Endothelial cell of umbilical vein (primary cell): ENCODE results near the gene NELFA. TPM values are rescaled to one million over a fixed set of nuclear protein-coding genes. Genes with fewer than 3 reads are reported as not detected.

Experiments used
- BruUV-seq: library from RNA; stranded (reverse); fragments of 400-500 nt; replicated peaks from 2 replicates; lab custom pipeline; 2021; lab: Mats Ljungman, UMichigan
- CTCF ChIA-PET: fragments of 300-600, 350-600 bp; sonication (Branson Sonifier 250); formaldehyde crosslinking; loops from one replicate; lab custom pipeline; 2021; ENCODE audit warnings: antibody characterized with exemption, inconsistent platforms; lab: Charles Lee
- POLR2A ChIA-PET: fragments of 300-600, 350-600 bp; sonication (Branson Sonifier 250); formaldehyde crosslinking; loops from one replicate; lab custom pipeline; 2021; ENCODE audit warnings: antibody characterized with exemption, inconsistent platforms; lab: Charles Lee
- DNase-seq: peaks from one replicate; pipeline ENCODE4 v3.0.0-alpha.2; 2011; ENCODE audit warnings: low read depth, low spot score
- FAIRE-seq: peaks from 2 replicates; lab custom pipeline; 2011; peaks lifted over from hg19 to GRCh38; lab: Jason Lieb, UNC
- H2AFZ ChIP-seq: 2 replicates; pipeline ENCODE4 v1.6.0; 2012; ENCODE audit warnings: low read depth, low read length, control low read depth, inconsistent platforms
- H3K27ac ChIP-seq: 2 replicates; pipeline ENCODE4 v1.5.1; 2011; ENCODE audit warnings: low read depth, mild to moderate bottlenecking, control low read depth, low read length, moderate library complexity; ENCODE audit not compliant: insufficient read depth
- H3K27me3 ChIP-seq, 2 experiments: 2 replicates each; pipeline versions ENCODE4 v1.6.0 to v1.6.1; 2011; ENCODE audit warnings: low read length in 2 of 2, mixed read lengths in 1 of 2; ENCODE audit not compliant: control insufficient read depth in 2 of 2, insufficient read depth in 2 of 2
- H3K36me3 ChIP-seq, 2 experiments: 2 replicates in 1 of 2; 3 replicates in 1 of 2; pipeline ENCODE4 v1.5.1; 2011; ENCODE audit warnings: low read length in 2 of 2, mild to moderate bottlenecking in 1 of 2, moderate library complexity in 1 of 2; ENCODE audit not compliant: control insufficient read depth in 2 of 2, insufficient read depth in 2 of 2; ENCODE audit errors: extremely low read depth in 1 of 2
- H3K4me1 ChIP-seq: 3 replicates; pipeline ENCODE4 v1.5.1; 2011; ENCODE audit warnings: mild to moderate bottlenecking, low read length; ENCODE audit not compliant: control insufficient read depth, insufficient read depth; ENCODE audit errors: extremely low read depth
- H3K4me2 ChIP-seq: 2 replicates; pipeline ENCODE4 v1.6.1; 2011; ENCODE audit warnings: low read length, control low read depth, mixed read lengths; ENCODE audit not compliant: insufficient read depth
- H3K4me3 ChIP-seq, 3 experiments: fragments of 200-600 bp in 1 of 3; sonication (generic), shearing (Covaris generic) in 1 of 3; replicated peaks in 1 of 3; 2 replicates each; pipeline ENCODE4 v1.5.1; 2011 to 2016; ENCODE audit warnings: control low read depth in 3 of 3, low read length in 3 of 3, mild to moderate bottlenecking in 2 of 3, inconsistent platforms in 1 of 3, low read depth in 1 of 3, moderate library complexity in 1 of 3; ENCODE audit not compliant: insufficient read depth in 1 of 3
- H3K79me2 ChIP-seq: 2 replicates; pipeline ENCODE4 v1.6.0; 2012; ENCODE audit warnings: low read length, inconsistent platforms; ENCODE audit not compliant: control insufficient read depth, insufficient read depth
- H3K9ac ChIP-seq: replicated peaks from 2 replicates; pipeline ENCODE3; 2011; ENCODE audit warnings: low read length, control low read depth; ENCODE audit not compliant: insufficient read depth; ENCODE audit errors: extremely low read depth
- H3K9me1 ChIP-seq: replicated peaks from 3 replicates; pipeline ENCODE4 v1.6.0; 2011; ENCODE audit warnings: mild to moderate bottlenecking, low read length; ENCODE audit not compliant: control insufficient read depth, insufficient read depth; ENCODE audit errors: extremely low read depth
- H3K9me3 ChIP-seq: replicated peaks from 2 replicates; pipeline ENCODE4 v1.5.1; 2012; ENCODE audit warnings: low read length, inconsistent platforms; ENCODE audit not compliant: control insufficient read depth, insufficient read depth
- H4K20me1 ChIP-seq: replicated peaks from 2 replicates; pipeline ENCODE3; 2011; ENCODE audit warnings: mild to moderate bottlenecking, low read length; ENCODE audit not compliant: control insufficient read depth, insufficient read depth; ENCODE audit errors: extremely low read depth
- CTCF ChIP-seq, 2 donors: IDR thresholded peaks; 1 replicate in 1 of 2; 2 replicates in 1 of 2; pipeline ENCODE4 v1.5.1; 2011; ENCODE audit warnings: low read length in 2 of 2, mild to moderate bottlenecking in 2 of 2, moderate library complexity in 2 of 2, control low read depth in 1 of 2, inconsistent platforms in 1 of 2, low read depth in 1 of 2; ENCODE audit not compliant: insufficient read depth in 1 of 2; ENCODE audit errors: extremely low read depth in 1 of 2
- EZH2 ChIP-seq: IDR thresholded peaks from 2 replicates; pipeline ENCODE4 v1.6.1; 2012; ENCODE audit warnings: borderline replicate concordance, low read depth, mild to moderate bottlenecking, moderate library complexity, low read length, inconsistent platforms; ENCODE audit not compliant: severe bottlenecking
- FOS ChIP-seq: IDR thresholded peaks from 2 replicates; pipeline ENCODE4 v1.6.1; 2011; ENCODE audit warnings: mild to moderate bottlenecking, low read length, moderate library complexity, borderline replicate concordance; ENCODE audit not compliant: insufficient read depth
- GATA2 ChIP-seq: IDR thresholded peaks from 2 replicates; pipeline ENCODE4 v1.7.0; 2011; ENCODE audit warnings: low read depth, mild to moderate bottlenecking, moderate library complexity, mixed read lengths, low read length; ENCODE audit not compliant: insufficient read length, insufficient read depth
- JUN ChIP-seq: IDR thresholded peaks from 2 replicates; pipeline ENCODE4 v1.6.1; 2011; ENCODE audit warnings: borderline replicate concordance, low read depth; ENCODE audit not compliant: insufficient read length, insufficient read depth
- MAX ChIP-seq: IDR thresholded peaks from 2 replicates; pipeline ENCODE4 v1.6.1; 2011; ENCODE audit not compliant: insufficient read depth, insufficient read length
- MYC ChIP-seq: IDR thresholded peaks from one replicate; pipeline ENCODE4 v1.6.1; 2011; ENCODE audit warnings: mild to moderate bottlenecking, low read depth, low read length
- POLR2A ChIP-seq: IDR thresholded peaks from 2 replicates; pipeline ENCODE4 v1.6.1; 2012; ENCODE audit warnings: low read depth, mild to moderate bottlenecking, control low read depth, low read length
- POLR2AphosphoS5 ChIP-seq: IDR thresholded peaks from 2 replicates; pipeline ENCODE4 v1.6.1; 2012; ENCODE audit warnings: low read depth, mild to moderate bottlenecking, control low read depth, low read length, moderate library complexity; ENCODE audit not compliant: insufficient read depth
- dilution Hi-C: fragments of 300-500 bp; cut with MboI; formaldehyde crosslinking; loops from one replicate; pipeline ENCODE4 v1.15.0; 2019; ENCODE audit warnings: low sequenced_read_pairs; ENCODE audit not compliant: extremely low pct_ligation_motif_present
- intact Hi-C: fragments of 100-400 bp; cut with micrococcal nuclease; formaldehyde crosslinking; loops from one replicate; pipeline ENCODE4 v1.10.0; 2022
- polyA plus RNA-seq, 4 experiments: library from polyadenylated mRNA; depleted of rRNA in 3 of 4; stranded (reverse) in 3 of 4; unstranded in 1 of 4; fragments of >200 nt; gene quantifications; 2 replicates each; pipeline versions ENCODE4 v1.2.1 to v1.2.3, GENCODE V29; 2011 to 2012; ENCODE audit warnings: missing spikeins in 1 of 4
- total RNA-seq: library from RNA; stranded (reverse); gene quantifications from 2 replicates; pipeline ENCODE4 v1.2.3, GENCODE V29; 2021

The NELFA gene
- total and polyA plus RNA-seq, 2 donors (not counting 3 experiments of a cell fraction or from before 2014, with no cell fraction given): 22.8 to 30.3 TPM

- Histone ChIP-seq H3K4me1 (no peaks in the 10 kb centered on the region), H2AFZ (no peak overlapping the region), H3K4me2 (no peak overlapping the region), H3K27me3 (peaks cover 8 to 11% of the 10 kb centered on the region in 2 experiments), H3K9ac (no peak overlapping the region), H3K36me3 (no peaks in the 10 kb centered on the region), H4K20me1 (no peaks in the 10 kb centered on the region), H3K27ac (no peak overlapping the region), H3K4me3 (no peak overlapping the region), H3K9me1 (no peaks in the 10 kb centered on the region), H3K9me3 (no peaks in the 10 kb centered on the region), H3K79me2 (no peaks in the 10 kb centered on the region)
- FAIRE-seq (no peak), DNase-seq (no peak)
- no TSS peak for BruUV-seq
- POLR2A ChIA-PET: no interaction called here
- dilution Hi-C loops: no loop called here
- intact Hi-C loops: no loop called here
- no peak for TF ChIP-seq POLR2A
- no peak for TF ChIP-seq GATA2
- no peak for TF ChIP-seq MYC
- CTCF ChIA-PET: no interaction called here
Observed at GRCh38 chr4:2047031-2047660, 38.4 kb upstream of the NELFA start.

DNA sequence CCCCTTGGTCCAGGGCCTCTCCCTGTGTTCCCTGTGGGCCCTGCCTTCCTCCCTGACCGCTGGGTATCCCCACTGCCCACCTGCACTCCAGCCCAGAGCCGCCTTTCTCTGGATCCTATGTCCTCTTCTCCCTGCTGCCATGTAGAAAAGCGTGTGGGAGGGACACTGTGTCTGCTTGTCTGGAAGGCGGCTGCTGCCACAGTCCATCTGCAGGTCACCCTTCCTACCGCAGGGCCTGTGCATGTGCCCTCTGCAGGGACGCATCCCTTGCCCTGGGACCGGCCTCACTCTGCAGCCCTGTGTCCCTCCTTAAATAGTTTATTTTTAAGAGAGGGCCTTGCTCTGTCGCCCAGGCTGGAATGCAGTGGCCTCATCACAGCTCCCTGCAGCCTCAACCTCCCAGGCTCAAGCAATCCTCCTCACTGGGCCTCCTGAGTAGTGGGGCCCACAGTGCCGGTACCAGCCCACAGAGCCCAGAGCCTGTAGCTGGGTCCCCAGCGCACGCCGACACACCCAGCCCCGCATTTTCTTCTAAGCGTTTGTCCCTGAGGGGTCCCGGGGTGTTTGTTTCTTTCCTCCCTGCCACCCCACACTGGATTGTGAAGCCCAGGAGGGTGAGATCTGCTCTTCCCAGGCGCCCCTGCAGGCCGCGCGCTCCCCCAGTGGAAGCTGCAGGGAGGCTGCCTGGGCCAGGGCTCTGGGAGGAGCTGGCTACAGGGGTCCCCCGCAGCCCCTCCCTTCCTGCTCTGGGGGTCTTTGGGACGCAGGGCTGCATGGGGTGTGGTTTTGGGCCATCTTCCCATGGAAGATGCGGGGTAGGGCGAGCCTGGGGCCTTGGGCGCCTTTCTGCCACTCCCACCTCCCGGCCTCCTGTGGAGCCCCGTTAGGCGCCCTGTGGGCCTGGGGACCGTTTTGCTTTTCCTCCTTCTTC lies 37.5 kb upstream of the NELFA start:
- H3K9me3 ChIP-seq: no peaks in the 10 kb centered on the region
- no peaks in the 10 kb centered on the region for H3K9me1 ChIP-seq
- no peaks in the 10 kb centered on the region for H4K20me1 ChIP-seq
- H3K4me1 ChIP-seq: no peaks in the 10 kb centered on the region
- H3K4me3 ChIP-seq: no peak overlapping the region
- H3K79me2 ChIP-seq: no peaks in the 10 kb centered on the region
- FAIRE-seq (no peak), DNase-seq (no peak)
- dilution Hi-C loops: no loop called here
- no TSS peak for BruUV-seq
- H3K36me3 ChIP-seq: no peaks in the 10 kb centered on the region
- no peak overlapping the region for H3K4me2 ChIP-seq
- intact Hi-C loops: no loop called here
- POLR2A ChIA-PET: no interaction called here
- CTCF ChIA-PET: no interaction called here
- TF ChIP-seq JUN (no peak), POLR2AphosphoS5 (no peak), CTCF (IDR thresholded peaks at IDR 0.05; ENCODE audit: extremely low read depth in 1 of 2, insufficient read depth in 1 of 2, low read depth in 1 of 2, low read length in 2 of 2) (no peak), GATA2 (no peak), FOS (no peak), EZH2 (no peak), MAX (no peak), POLR2A (no peak)
- no peak overlapping the region for H2AFZ ChIP-seq
- H3K27me3 ChIP-seq: peaks cover 5 to 7% of the 10 kb centered on the region in 2 experiments
- no peak overlapping the region for H3K27ac ChIP-seq
- H3K9ac ChIP-seq: no peak overlapping the region
